HEK293 (cell line): ENCODE measurements around the gene PSMB11.

Experiments
- CTCF ChIA-PET: fragments of 350-600 bp; formaldehyde crosslinking; extraction: SDS; loops from one replicate; lab custom pipeline; 2021; ENCODE audit warnings: antibody characterized with exemption; lab: Yijun Ruan, JAX
- POLR2A ChIA-PET: fragments of 300-600 bp; formaldehyde crosslinking; extraction: SDS; loops from one replicate; lab custom pipeline; 2020; ENCODE audit warnings: antibody characterized with exemption, inconsistent platforms; lab: Yijun Ruan, JAX
- H3K27ac ChIP-seq: fragments of 200-500 bp; sonication (Bioruptor generic); 2 replicates; pipeline ENCODE4 v1.5.1; 2014; ENCODE audit warnings: low read depth, low read length, control low read depth, inconsistent platforms; ENCODE audit errors: extremely low read depth
- H3K36me3 ChIP-seq, 2 experiments: fragments of 200-500 bp in 1 of 2; sonication (Bioruptor generic) in 1 of 2; 1 replicate in 1 of 2; 2 replicates in 1 of 2; pipeline ENCODE4 v1.5.1; 2014 to 2017; ENCODE audit warnings: inconsistent platforms in 2 of 2, low read length in 2 of 2; ENCODE audit not compliant: control insufficient read depth in 2 of 2, insufficient read depth in 1 of 2
- H3K4me1 ChIP-seq: fragments of 200-500 bp; sonication (Bioruptor generic); 2 replicates; pipeline ENCODE4 v1.5.1; 2014; ENCODE audit warnings: mild to moderate bottlenecking, low read length, inconsistent platforms; ENCODE audit not compliant: control insufficient read depth, insufficient read depth
- H3K4me3 ChIP-seq: 2 replicates; pipeline ENCODE4 v1.5.1; 2011; ENCODE audit warnings: low read depth, mild to moderate bottlenecking, control low read depth, low read length, moderate library complexity
- H3K9me3 ChIP-seq: fragments of 200-500 bp; sonication (Bioruptor generic); 2 replicates; pipeline ENCODE4 v1.5.1; 2014; ENCODE audit warnings: low read depth, low read length, inconsistent platforms; ENCODE audit not compliant: control insufficient read depth, insufficient read depth
- KLF8 ChIP-seq: fragments of 450-650 bp; formaldehyde crosslinking; IDR thresholded peaks from 2 replicates; pipeline ENCODE4 v1.5.1; 2016; ENCODE audit warnings: missing biosample characterization, missing genetic modification characterization
- MZF1 ChIP-seq: fragments of 450-650 bp; formaldehyde crosslinking; IDR thresholded peaks from 2 replicates; pipeline ENCODE4 v1.5.1; 2017; ENCODE audit warnings: missing biosample characterization, missing genetic modification characterization, borderline replicate concordance
- RBAK ChIP-seq: fragments of 450-650 bp; formaldehyde crosslinking; IDR thresholded peaks from 2 replicates; pipeline ENCODE4 v1.5.1; 2016; ENCODE audit warnings: missing biosample characterization, missing genetic modification characterization
- SALL2 ChIP-seq: fragments of 450-650 bp; formaldehyde crosslinking; IDR thresholded peaks from 2 replicates; pipeline ENCODE4 v1.5.0; 2017; ENCODE audit warnings: missing biosample characterization, mild to moderate bottlenecking, missing genetic modification characterization, borderline replicate concordance
- SCRT2 ChIP-seq: fragments of 450-650 bp; formaldehyde crosslinking; IDR thresholded peaks from 2 replicates; pipeline ENCODE4 v1.5.1; 2016; ENCODE audit warnings: missing biosample characterization, missing genetic modification characterization
- ZBTB20 ChIP-seq: fragments of 450-650 bp; formaldehyde crosslinking; IDR thresholded peaks from 2 replicates; pipeline ENCODE4 v1.5.1; 2016; ENCODE audit warnings: missing biosample characterization, missing genetic modification characterization
- ZNF10 ChIP-seq: fragments of 450-650 bp; formaldehyde crosslinking; IDR thresholded peaks from 2 replicates; pipeline ENCODE4 v1.5.1; 2017; ENCODE audit warnings: missing biosample characterization, missing genetic modification characterization
- ZNF146 ChIP-seq: fragments of 450-650 bp; formaldehyde crosslinking; IDR thresholded peaks from 2 replicates; pipeline ENCODE4 v1.5.1; 2016; ENCODE audit warnings: missing biosample characterization, missing genetic modification characterization
- ZNF157 ChIP-seq: fragments of 450-650 bp; formaldehyde crosslinking; IDR thresholded peaks from 2 replicates; pipeline ENCODE4 v1.5.1; 2016; ENCODE audit warnings: missing biosample characterization, missing genetic modification characterization
- ZNF16 ChIP-seq: fragments of 450-650 bp; formaldehyde crosslinking; IDR thresholded peaks from 2 replicates; pipeline ENCODE4 v1.5.1; 2016; ENCODE audit warnings: low read depth, missing biosample characterization, missing genetic modification characterization
- ZNF175 ChIP-seq: fragments of 450-650 bp; formaldehyde crosslinking; IDR thresholded peaks from 2 replicates; pipeline ENCODE4 v1.5.1; 2016; ENCODE audit warnings: missing biosample characterization, missing genetic modification characterization
- ZNF2 ChIP-seq: fragments of 450-650 bp; formaldehyde crosslinking; IDR thresholded peaks from 2 replicates; pipeline ENCODE4 v1.5.1; 2016; ENCODE audit warnings: missing biosample characterization, missing genetic modification characterization
- ZNF23 ChIP-seq: fragments of 450-650 bp; formaldehyde crosslinking; IDR thresholded peaks from 2 replicates; pipeline ENCODE4 v1.5.1; 2016; ENCODE audit warnings: missing biosample characterization, missing genetic modification characterization, borderline replicate concordance
- ZNF24 ChIP-seq: fragments of 450-650 bp; formaldehyde crosslinking; IDR thresholded peaks from 2 replicates; pipeline ENCODE4 v1.5.1; 2016; ENCODE audit warnings: missing biosample characterization, missing genetic modification characterization
- ZNF274 ChIP-seq, 2 experiments: fragments of 200-500 bp in 1 of 2; fragments of 450-650 bp in 1 of 2; sonication (Bioruptor generic) in 1 of 2; formaldehyde crosslinking in 1 of 2; IDR thresholded peaks; 2 replicates each; pipeline versions ENCODE4 v1.5.1 to v1.6.1; 2014 to 2016; ENCODE audit warnings: borderline replicate concordance in 1 of 2, inconsistent platforms in 1 of 2, low read length in 1 of 2, missing biosample characterization in 1 of 2, missing genetic modification characterization in 1 of 2
- ZNF391 ChIP-seq: fragments of 450-650 bp; formaldehyde crosslinking; IDR thresholded peaks from 2 replicates; pipeline ENCODE4 v1.5.1; 2016; ENCODE audit warnings: low read depth, missing biosample characterization, missing genetic modification characterization, borderline replicate concordance
- ZNF530 ChIP-seq: fragments of 450-650 bp; formaldehyde crosslinking; IDR thresholded peaks from 2 replicates; pipeline ENCODE4 v1.5.1; 2016; ENCODE audit warnings: low read depth, missing biosample characterization, missing genetic modification characterization
- ZNF624 ChIP-seq: fragments of 450-650 bp; formaldehyde crosslinking; IDR thresholded peaks from 2 replicates; pipeline ENCODE4 v1.5.1; 2017; ENCODE audit warnings: missing biosample characterization, missing genetic modification characterization
- ZNF654 ChIP-seq: fragments of 450-650 bp; formaldehyde crosslinking; IDR thresholded peaks from 2 replicates; pipeline ENCODE4 v1.5.1; 2016; ENCODE audit warnings: low read depth, missing biosample characterization, missing genetic modification characterization
- ZNF660 ChIP-seq: fragments of 450-650 bp; IDR thresholded peaks from 2 replicates; pipeline ENCODE4 v1.5.1; 2018; ENCODE audit warnings: missing biosample characterization, mild to moderate bottlenecking, missing genetic modification characterization
- ZNF701 ChIP-seq: fragments of 450-650 bp; formaldehyde crosslinking; IDR thresholded peaks from 2 replicates; pipeline ENCODE4 v1.5.1; 2016; ENCODE audit warnings: missing biosample characterization, missing genetic modification characterization
- ZNF776 ChIP-seq: fragments of 450-650 bp; formaldehyde crosslinking; IDR thresholded peaks from 2 replicates; pipeline ENCODE4 v1.5.0; 2017; ENCODE audit warnings: missing biosample characterization, missing genetic modification characterization, borderline replicate concordance
- ZNF792 ChIP-seq: fragments of 450-650 bp; formaldehyde crosslinking; IDR thresholded peaks from 2 replicates; pipeline ENCODE4 v1.5.1; 2016; ENCODE audit warnings: missing biosample characterization, missing genetic modification characterization
- ZSCAN30 ChIP-seq: fragments of 450-650 bp; IDR thresholded peaks from 2 replicates; pipeline ENCODE4 v1.5.1; 2018; ENCODE audit warnings: missing biosample characterization, mild to moderate bottlenecking, missing genetic modification characterization, moderate library complexity
- TF ChIP-seq, protein P1 (sequence below): fragments of 450-650 bp; formaldehyde crosslinking; IDR thresholded peaks from 2 replicates; pipeline ENCODE4 v1.5.1; 2017; ENCODE audit warnings: missing biosample characterization, missing genetic modification characterization
- TF ChIP-seq, protein P2 (sequence below): fragments of 450-650 bp; formaldehyde crosslinking; IDR thresholded peaks from 2 replicates; pipeline ENCODE4 v1.5.1; 2016; ENCODE audit warnings: missing biosample characterization, missing genetic modification characterization
- TF ChIP-seq, protein P3 (sequence below): fragments of 450-650 bp; formaldehyde crosslinking; IDR thresholded peaks from 2 replicates; pipeline ENCODE4 v1.5.1; 2016; ENCODE audit warnings: missing biosample characterization, missing genetic modification characterization
- TF ChIP-seq, protein P4 (sequence below): fragments of 450-650 bp; formaldehyde crosslinking; IDR thresholded peaks from 2 replicates; pipeline ENCODE4 v1.5.1; 2017; ENCODE audit warnings: missing biosample characterization, missing genetic modification characterization

PSMB11 gene

DNA sequence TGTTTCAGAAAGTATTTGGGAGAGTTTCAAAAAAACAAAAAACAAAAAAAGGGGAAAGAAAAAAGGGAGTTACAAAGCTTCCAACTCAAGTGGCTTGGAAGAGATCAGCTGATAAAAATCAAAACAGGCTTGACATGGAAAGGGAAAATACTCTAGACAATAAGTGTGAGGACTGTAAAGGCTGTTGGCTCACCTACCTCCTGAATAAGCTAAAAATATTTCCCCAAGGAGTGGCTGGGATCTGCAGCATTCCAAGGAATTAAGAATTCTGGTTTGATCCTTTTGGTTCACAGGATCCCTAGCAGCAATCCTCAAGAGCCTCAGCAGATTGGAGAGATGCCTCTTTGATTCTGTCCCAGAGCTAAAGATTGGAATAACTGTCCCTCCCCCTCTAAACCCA, 48.5 kb upstream of the PSMB11 start (continued):
- TF ChIP-seq, protein P1, sequence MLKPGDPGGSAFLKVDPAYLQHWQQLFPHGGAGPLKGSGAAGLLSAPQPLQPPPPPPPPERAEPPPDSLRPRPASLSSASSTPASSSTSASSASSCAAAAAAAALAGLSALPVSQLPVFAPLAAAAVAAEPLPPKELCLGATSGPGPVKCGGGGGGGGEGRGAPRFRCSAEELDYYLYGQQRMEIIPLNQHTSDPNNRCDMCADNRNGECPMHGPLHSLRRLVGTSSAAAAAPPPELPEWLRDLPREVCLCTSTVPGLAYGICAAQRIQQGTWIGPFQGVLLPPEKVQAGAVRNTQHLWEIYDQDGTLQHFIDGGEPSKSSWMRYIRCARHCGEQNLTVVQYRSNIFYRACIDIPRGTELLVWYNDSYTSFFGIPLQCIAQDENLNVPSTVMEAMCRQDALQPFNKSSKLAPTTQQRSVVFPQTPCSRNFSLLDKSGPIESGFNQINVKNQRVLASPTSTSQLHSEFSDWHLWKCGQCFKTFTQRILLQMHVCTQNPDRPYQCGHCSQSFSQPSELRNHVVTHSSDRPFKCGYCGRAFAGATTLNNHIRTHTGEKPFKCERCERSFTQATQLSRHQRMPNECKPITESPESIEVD, result no peak
- no peak for TF ChIP-seq SCRT2 (tag by site-specific recombination)
- TF ChIP-seq ZNF146 (tag by site-specific recombination), result no peak
- no peak for TF ChIP-seq ZNF701 (tag by site-specific recombination)
- TF ChIP-seq, protein P2, sequence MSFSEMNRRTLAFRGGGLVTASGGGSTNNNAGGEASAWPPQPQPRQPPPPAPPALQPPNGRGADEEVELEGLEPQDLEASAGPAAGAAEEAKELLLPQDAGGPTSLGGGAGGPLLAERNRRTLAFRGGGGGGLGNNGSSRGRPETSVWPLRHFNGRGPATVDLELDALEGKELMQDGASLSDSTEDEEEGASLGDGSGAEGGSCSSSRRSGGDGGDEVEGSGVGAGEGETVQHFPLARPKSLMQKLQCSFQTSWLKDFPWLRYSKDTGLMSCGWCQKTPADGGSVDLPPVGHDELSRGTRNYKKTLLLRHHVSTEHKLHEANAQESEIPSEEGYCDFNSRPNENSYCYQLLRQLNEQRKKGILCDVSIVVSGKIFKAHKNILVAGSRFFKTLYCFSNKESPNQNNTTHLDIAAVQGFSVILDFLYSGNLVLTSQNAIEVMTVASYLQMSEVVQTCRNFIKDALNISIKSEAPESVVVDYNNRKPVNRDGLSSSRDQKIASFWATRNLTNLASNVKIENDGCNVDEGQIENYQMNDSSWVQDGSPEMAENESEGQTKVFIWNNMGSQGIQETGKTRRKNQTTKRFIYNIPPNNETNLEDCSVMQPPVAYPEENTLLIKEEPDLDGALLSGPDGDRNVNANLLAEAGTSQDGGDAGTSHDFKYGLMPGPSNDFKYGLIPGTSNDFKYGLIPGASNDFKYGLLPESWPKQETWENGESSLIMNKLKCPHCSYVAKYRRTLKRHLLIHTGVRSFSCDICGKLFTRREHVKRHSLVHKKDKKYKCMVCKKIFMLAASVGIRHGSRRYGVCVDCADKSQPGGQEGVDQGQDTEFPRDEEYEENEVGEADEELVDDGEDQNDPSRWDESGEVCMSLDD, result no peak
- TF ChIP-seq ZNF24 (tag by site-specific recombination), result no peak
- TF ChIP-seq ZNF175 (tag by site-specific recombination), result no peak

DNA sequence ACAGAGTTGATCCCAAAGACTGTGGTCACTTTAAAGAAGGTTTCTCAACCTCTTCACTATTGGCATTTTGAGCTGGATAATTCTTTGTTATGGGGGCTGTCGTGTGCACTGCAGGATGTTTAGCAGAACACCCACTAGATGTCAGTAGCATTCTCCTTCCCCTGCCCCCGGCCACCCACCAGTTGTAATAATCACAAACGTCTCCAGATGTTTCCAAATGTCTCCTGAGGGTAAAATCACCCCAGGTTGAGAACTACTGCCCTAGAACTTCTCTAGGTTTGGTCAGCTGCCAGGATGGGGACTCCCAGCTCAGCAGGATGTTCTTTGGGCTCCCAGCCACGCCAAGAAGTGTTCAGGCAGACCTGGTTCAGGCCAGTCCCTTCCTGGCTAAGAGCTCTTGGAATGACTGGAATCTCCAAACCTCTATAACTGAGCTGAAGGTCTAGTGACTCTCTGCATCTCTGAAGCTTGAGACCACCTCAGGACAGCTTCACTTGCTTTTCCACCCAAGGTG, 47.2 kb upstream of the PSMB11 start:
- H3K36me3 ChIP-seq, result peaks cover 0 to 7% of the 10 kb centered on the region in 2 experiments; a peak in 2 of 3 replicates
- H3K4me3 ChIP-seq, result no peak overlapping the region
- POLR2A ChIA-PET, result interaction anchor here (0.5 to 5.2 kb wide), 19 partner anchors 8 to 1128 kb away, joined by 3 to 50 read pairs (median 4); partner anchors contain the start of genes AJUBA and CDH24
- H3K9me3 ChIP-seq, result no peaks in the 10 kb centered on the region
- CTCF ChIA-PET, result interaction anchor here (0.6 to 17.9 kb wide), 39 partner anchors 9 to 568 kb away, joined by 3 to 469 read pairs (median 4); partner anchors contain the start of genes ACIN1, AJUBA, C14orf119 and CDH24
- peaks cover 7% of the 10 kb centered on the region for H3K4me1 ChIP-seq
- no peak overlapping the region for H3K27ac ChIP-seq
- TF ChIP-seq ZNF776 (no peak), ZNF16 (tag by site-specific recombination) (no peak), ZNF2 (no peak), KLF8 (tag by site-specific recombination) (no peak), ZNF792 (no peak), ZNF660 (no peak), ZBTB20 (no peak), ZNF391 (tag by site-specific recombination) (no peak), RBAK (tag by site-specific recombination) (no peak), ZNF157 (tag by site-specific recombination) (no peak), SALL2 (tag by site-specific recombination) (no peak), ZNF654 (tag by site-specific recombination) (peak; percentile 79), ZNF624 (tag by site-specific recombination) (no peak), MZF1 (no peak), ZNF10 (tag by site-specific recombination) (0 out of 2 replicates have a peak, but pooled peaks have one; percentile 29), ZNF274 (IDR thresholded peaks at IDR 0.05; ENCODE audit: low read length) (no peak), ZNF274 (tag by site-specific recombination; IDR thresholded peaks at IDR 0.05; ENCODE audit: borderline replicate concordance) (no peak), ZNF530 (tag by site-specific recombination) (no peak), ZNF23 (tag by site-specific recombination) (no peak), ZSCAN30 (tag by site-specific recombination) (no peak)
- TF ChIP-seq, protein P3, sequence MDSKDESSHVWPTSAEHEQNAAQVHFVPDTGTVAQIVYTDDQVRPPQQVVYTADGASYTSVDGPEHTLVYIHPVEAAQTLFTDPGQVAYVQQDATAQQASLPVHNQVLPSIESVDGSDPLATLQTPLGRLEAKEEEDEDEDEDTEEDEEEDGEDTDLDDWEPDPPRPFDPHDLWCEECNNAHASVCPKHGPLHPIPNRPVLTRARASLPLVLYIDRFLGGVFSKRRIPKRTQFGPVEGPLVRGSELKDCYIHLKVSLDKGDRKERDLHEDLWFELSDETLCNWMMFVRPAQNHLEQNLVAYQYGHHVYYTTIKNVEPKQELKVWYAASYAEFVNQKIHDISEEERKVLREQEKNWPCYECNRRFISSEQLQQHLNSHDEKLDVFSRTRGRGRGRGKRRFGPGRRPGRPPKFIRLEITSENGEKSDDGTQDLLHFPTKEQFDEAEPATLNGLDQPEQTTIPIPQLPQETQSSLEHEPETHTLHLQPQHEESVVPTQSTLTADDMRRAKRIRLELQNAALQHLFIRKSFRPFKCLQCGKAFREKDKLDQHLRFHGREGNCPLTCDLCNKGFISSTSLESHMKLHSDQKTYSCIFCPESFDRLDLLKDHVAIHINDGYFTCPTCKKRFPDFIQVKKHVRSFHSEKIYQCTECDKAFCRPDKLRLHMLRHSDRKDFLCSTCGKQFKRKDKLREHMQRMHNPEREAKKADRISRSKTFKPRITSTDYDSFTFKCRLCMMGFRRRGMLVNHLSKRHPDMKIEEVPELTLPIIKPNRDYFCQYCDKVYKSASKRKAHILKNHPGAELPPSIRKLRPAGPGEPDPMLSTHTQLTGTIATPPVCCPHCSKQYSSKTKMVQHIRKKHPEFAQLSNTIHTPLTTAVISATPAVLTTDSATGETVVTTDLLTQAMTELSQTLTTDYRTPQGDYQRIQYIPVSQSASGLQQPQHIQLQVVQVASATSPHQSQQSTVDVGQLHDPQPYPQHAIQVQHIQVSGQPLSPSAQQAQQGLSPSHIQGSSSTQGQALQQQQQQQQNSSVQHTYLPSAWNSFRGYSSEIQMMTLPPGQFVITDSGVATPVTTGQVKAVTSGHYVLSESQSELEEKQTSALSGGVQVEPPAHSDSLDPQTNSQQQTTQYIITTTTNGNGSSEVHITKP (tag by site-specific recombination), result peak; percentile 29; the same call in 1 of the 2 replicates
- TF ChIP-seq, protein P4, sequence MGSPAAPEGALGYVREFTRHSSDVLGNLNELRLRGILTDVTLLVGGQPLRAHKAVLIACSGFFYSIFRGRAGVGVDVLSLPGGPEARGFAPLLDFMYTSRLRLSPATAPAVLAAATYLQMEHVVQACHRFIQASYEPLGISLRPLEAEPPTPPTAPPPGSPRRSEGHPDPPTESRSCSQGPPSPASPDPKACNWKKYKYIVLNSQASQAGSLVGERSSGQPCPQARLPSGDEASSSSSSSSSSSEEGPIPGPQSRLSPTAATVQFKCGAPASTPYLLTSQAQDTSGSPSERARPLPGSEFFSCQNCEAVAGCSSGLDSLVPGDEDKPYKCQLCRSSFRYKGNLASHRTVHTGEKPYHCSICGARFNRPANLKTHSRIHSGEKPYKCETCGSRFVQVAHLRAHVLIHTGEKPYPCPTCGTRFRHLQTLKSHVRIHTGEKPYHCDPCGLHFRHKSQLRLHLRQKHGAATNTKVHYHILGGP (tag by site-specific recombination), result no peak
